ENCODE results near the gene RTL1. TPM values are rescaled to one million over a fixed set of nuclear protein-coding genes. Genes with fewer than 3 reads are reported as not detected.

RTL1 gene
- not detected in 2 replicates for total RNA-seq

DNA sequence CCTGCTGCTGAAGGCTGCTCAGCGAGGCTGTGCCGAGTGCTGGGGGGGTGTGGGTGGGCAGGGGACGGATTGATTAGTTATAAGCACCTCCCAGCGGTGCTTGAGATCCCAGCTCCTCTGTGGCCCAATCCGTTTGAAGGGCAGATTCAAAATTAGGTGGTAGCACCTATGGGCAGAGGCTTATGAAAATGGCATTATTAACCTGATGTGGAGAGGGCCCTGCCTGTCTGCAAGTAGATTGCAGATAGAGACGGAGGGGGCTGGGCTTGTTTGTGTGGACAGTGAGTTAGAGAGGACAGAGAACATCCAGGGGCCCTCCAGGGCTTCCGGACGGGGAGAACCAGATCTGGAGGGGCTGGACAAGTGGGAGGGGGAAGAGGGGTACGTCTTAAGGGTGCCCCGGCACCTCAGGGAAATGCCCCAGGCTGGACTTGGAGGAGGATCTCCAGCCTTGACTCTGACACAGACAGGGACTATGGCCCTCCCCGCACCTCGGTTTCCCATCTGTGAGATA lies at the start of gene RTL1:
RTL1 (minus strand) TSS at position 51 of the 514 bp plus-strand sequence. CDS start 18,934 bp downstream, outside the sequence.

Other genes with a start within 250 kb of the RTL1 start
- 1.7 TPM in 1 of 2 replicates, not detected in the other for gene DLK1, start 176.8 kb downstream of the RTL1 start, total RNA-seq
- gene MEG3, start 77.6 kb downstream of the RTL1 start, total RNA-seq = 23.8 and 75.1 TPM in 2 replicates

Data from epithelial cell of alveolus of lung (primary cell).